ENCODE results near the gene TMEM91.

DNA sequence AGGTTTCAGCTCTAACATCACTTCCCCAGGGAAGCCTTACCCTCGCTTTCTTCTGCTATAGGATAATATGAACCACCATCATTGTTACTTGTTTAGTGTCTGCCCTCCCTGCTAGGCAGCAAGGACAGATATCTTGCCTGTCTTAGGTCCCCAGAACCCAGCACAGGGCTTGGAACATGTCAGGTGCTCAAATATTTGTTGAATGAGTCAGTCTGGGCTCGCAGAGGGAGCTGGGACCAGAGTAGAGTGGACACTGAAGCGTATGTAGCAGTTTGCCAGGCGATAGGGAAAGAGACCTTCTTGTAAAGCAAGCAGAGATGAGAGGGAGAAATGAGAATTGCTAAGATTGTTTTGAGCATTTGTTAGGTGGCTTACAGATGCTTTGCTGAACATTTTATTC, 33.0 kb downstream of the TMEM91 start:
- TF ChIP-seq, protein P1, sequence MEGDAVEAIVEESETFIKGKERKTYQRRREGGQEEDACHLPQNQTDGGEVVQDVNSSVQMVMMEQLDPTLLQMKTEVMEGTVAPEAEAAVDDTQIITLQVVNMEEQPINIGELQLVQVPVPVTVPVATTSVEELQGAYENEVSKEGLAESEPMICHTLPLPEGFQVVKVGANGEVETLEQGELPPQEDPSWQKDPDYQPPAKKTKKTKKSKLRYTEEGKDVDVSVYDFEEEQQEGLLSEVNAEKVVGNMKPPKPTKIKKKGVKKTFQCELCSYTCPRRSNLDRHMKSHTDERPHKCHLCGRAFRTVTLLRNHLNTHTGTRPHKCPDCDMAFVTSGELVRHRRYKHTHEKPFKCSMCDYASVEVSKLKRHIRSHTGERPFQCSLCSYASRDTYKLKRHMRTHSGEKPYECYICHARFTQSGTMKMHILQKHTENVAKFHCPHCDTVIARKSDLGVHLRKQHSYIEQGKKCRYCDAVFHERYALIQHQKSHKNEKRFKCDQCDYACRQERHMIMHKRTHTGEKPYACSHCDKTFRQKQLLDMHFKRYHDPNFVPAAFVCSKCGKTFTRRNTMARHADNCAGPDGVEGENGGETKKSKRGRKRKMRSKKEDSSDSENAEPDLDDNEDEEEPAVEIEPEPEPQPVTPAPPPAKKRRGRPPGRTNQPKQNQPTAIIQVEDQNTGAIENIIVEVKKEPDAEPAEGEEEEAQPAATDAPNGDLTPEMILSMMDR (IDR thresholded peaks at IDR 0.05; ENCODE audit: extremely low read depth in 1 of 2, insufficient read depth in 1 of 2, low read depth in 1 of 2, low read length in 2 of 2): no peak
- TF ChIP-seq, protein P2, sequence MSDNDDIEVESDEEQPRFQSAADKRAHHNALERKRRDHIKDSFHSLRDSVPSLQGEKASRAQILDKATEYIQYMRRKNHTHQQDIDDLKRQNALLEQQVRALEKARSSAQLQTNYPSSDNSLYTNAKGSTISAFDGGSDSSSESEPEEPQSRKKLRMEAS (IDR thresholded peaks at IDR 0.05; ENCODE audit: insufficient read depth, insufficient read length): no peak
